Measurements from ENCODE around the gene CD82.
"Not testable (repeated sequence)": the region's sequence is repeated elsewhere in the genome, so short reads cannot be mapped to it uniquely, and the experiment has no call there.

- not testable (repeated sequence) for TF ChIP-seq CTCF (optimal IDR thresholded peaks at IDR 0.05 in 1 of 3, IDR thresholded peaks at IDR 0.05 in 1 of 3, conservative IDR thresholded peaks at IDR 0.05 in 1 of 3; ENCODE audit: extremely low read depth in 1 of 3, insufficient read depth in 2 of 3, low read length in 3 of 3); EZH2 (IDR thresholded peaks at IDR 0.05; ENCODE audit: low read length)
These were observed 16.3 kb upstream of the CD82 start for GRCh38 chr11:44548961-44549749.
